GM12878 (cell line): Measurements from ENCODE around the gene STAG1. TPM values are rescaled to one million over a fixed set of nuclear protein-coding genes. Genes with fewer than 3 reads are reported as not detected.

Source experiments
- ATAC-seq: fragments of 200-7000 bp; cut with Tn5 transposase; 3 replicates; pipeline ENCODE4 v1.9.1; 2020; ENCODE audit warnings: mild to moderate bottlenecking, moderate library complexity
- BruUV-seq: library from RNA; stranded (reverse); fragments of 400-500 nt; replicated peaks from 2 replicates; lab custom pipeline; 2021; lab: Mats Ljungman, UMichigan
- CTCF ChIA-PET: fragments of 300-600 bp; sonication (Branson Sonifier 250); formaldehyde crosslinking; extraction: SDS; loops from one replicate; lab custom pipeline; 2021; ENCODE audit warnings: inconsistent platforms; lab: Yijun Ruan, JAX
- POLR2A ChIA-PET: fragments of 350-600 bp; formaldehyde crosslinking; extraction: SDS; loops from one replicate; lab custom pipeline; 2021; ENCODE audit warnings: inconsistent platforms; lab: Charles Lee
- RAD21 ChIA-PET: fragments of 300-600 bp; sonication (Branson Sonifier 250); formaldehyde crosslinking; loops from one replicate; lab custom pipeline; 2023; ENCODE audit warnings: antibody characterized with exemption; ENCODE audit not compliant: unreplicated experiment; lab: Charles Lee
- SMC1A ChIA-PET: fragments of 300-600 bp; sonication (Branson Sonifier 250); formaldehyde crosslinking; loops from one replicate; lab custom pipeline; 2023; ENCODE audit not compliant: unreplicated experiment, uncharacterized antibody; lab: Charles Lee
- DNase-seq: peaks from one replicate; pipeline ENCODE4 v3.0.0-alpha.2; 2011; ENCODE audit warnings: low read depth, low spot score
- FAIRE-seq: peaks from 3 replicates; lab custom pipeline; 2011; peaks lifted over from hg19 to GRCh38; lab: Jason Lieb, UNC
- H2AFZ ChIP-seq: 2 replicates; pipeline ENCODE4 v1.6.0; 2011; ENCODE audit warnings: low read depth, low read length, control low read depth; ENCODE audit not compliant: control insufficient read depth
- H3K27ac ChIP-seq: 2 replicates; pipeline ENCODE4 v1.5.1; 2011; ENCODE audit warnings: control low read depth; ENCODE audit not compliant: control insufficient read depth, insufficient read depth
- H3K27me3 ChIP-seq, 2 experiments: replicated peaks in 1 of 2; 2 replicates each; pipeline versions ENCODE4 v1.6.0 to v1.6.1; 2011; ENCODE audit warnings: low read length in 1 of 2; ENCODE audit not compliant: control insufficient read depth in 2 of 2, insufficient read depth in 2 of 2
- H3K36me3 ChIP-seq, 2 experiments: 2 replicates each; pipeline ENCODE4 v1.5.1; 2011; ENCODE audit warnings: low read length in 1 of 2; ENCODE audit not compliant: control insufficient read depth in 2 of 2, insufficient read depth in 2 of 2
- H3K4me1 ChIP-seq: 2 replicates; pipeline ENCODE4 v1.6.1; 2011; ENCODE audit warnings: mild to moderate bottlenecking, low read length, moderate library complexity, mixed read lengths; ENCODE audit not compliant: control insufficient read depth, insufficient read depth
- H3K4me2 ChIP-seq: 2 replicates; pipeline ENCODE4 v1.6.0; 2011; ENCODE audit warnings: control low read depth; ENCODE audit not compliant: control insufficient read depth, insufficient read depth
- H3K4me3 ChIP-seq: fragments of 200-600 bp; sonication (generic); 2 replicates; pipeline ENCODE4 v1.5.1; 2016
- H3K79me2 ChIP-seq: 2 replicates; pipeline ENCODE4 v1.6.0; 2011; ENCODE audit warnings: low read length; ENCODE audit not compliant: control insufficient read depth, insufficient read depth
- H3K9ac ChIP-seq: 2 replicates; pipeline ENCODE4 v1.8.0; 2011; ENCODE audit warnings: low read length, control low read depth, mixed read lengths; ENCODE audit not compliant: control insufficient read depth, insufficient read depth
- H3K9me3 ChIP-seq: replicated peaks from 3 replicates; pipeline ENCODE4 v1.5.1; 2011; ENCODE audit warnings: mild to moderate bottlenecking, low read length; ENCODE audit not compliant: control insufficient read depth, insufficient read depth
- H4K20me1 ChIP-seq: 2 replicates; pipeline ENCODE4 v1.6.0; 2011; ENCODE audit not compliant: control insufficient read depth, insufficient read depth
- JUNB ChIP-seq: IDR thresholded peaks from 2 replicates; pipeline ENCODE4 v1.6.1; 2016; ENCODE audit warnings: antibody characterized with exemption, mild to moderate bottlenecking
- in situ Hi-C: fragments of 300-500 bp; cut with MboI; formaldehyde crosslinking; loops from 9 replicates; pipeline ENCODE4 v1.14.3; 2018; ENCODE audit warnings: mixed read lengths
- intact Hi-C: fragments of 100-400 bp; cut with micrococcal nuclease; formaldehyde crosslinking; loops from one replicate; pipeline ENCODE4 v1.14.2; 2022; ENCODE audit not compliant: unreplicated experiment
- polyA plus RNA-seq, 11 experiments: library from polyadenylated mRNA; depleted of rRNA in 4 of 11; unstranded in 6 of 11; stranded (reverse) in 5 of 11; fragments of >200 nt; fragmentation: Nextera tagmentation in 4 of 11; fragmentation: Illumina TruSeq in 1 of 11; extraction: Ambion mirVana in 4 of 11; extraction: Trizol in 1 of 11; gene quantifications; 1 replicate in 1 of 11; 2 replicates in 10 of 11; pipeline versions ENCODE4 v1.2.1 to v1.2.3, GENCODE V29; 2011 to 2016; ENCODE audit warnings: inconsistent platforms in 2 of 11, missing spikeins in 2 of 11, low read depth in 1 of 11
- total RNA-seq, 4 experiments: library from RNA; depleted of rRNA in 3 of 4; stranded (reverse); fragments of >200 nt in 3 of 4; fragmentation: Illumina TruSeq in 1 of 4; extraction: Trizol in 1 of 4; gene quantifications; 2 replicates each; pipeline versions ENCODE4 v1.2.1 to v1.2.3, GENCODE V29; 2013 to 2021
- TF ChIP-seq, protein P1 (sequence below): IDR thresholded peaks from 2 replicates; pipeline ENCODE4 v1.6.1; 2012; ENCODE audit warnings: improper control_type of control experiment, low read depth, low read length; ENCODE audit not compliant: insufficient replicate concordance

Gene STAG1
- total and polyA plus RNA-seq, 10 of the 15 experiments (the other 5 are each of a cell fraction or from before 2014, with no cell fraction given), result 4.4 to 30.1 (median 20.2) TPM

DNA sequence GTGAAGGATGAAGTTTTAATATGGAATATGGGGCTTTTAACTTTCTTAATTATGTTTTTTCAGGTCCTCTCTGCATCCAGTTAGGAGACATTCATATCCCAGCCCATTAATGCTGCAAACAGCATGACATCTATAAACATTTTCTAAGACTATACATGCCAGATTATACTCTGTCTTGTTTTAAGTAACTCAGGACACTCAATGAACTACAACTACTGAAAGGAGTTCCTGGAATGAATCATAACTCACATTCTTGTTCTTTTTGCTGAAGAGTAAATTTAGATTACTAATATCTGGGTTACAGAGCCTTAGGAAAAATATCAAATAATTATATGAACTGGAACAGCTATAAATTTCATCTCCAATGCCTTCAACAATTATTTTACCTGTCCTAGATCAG, 167.4 kb downstream of the STAG1 start:
- ATAC-seq, result peak; percentile 23; the same call in 1 of the 3 replicates
- CTCF ChIA-PET, result no interaction called here
- POLR2A ChIA-PET, result no interaction called here
- BruUV-seq, result no TSS peak
- Histone ChIP-seq H4K20me1 (no peaks in the 10 kb centered on the region), H3K27ac (no peak overlapping the region), H2AFZ (no peak overlapping the region), H3K4me1 (no peaks in the 10 kb centered on the region), H3K9me3 (no peaks in the 10 kb centered on the region), H3K4me3 (no peak overlapping the region), H3K36me3 (no peaks in the 10 kb centered on the region; a peak in 2 of 4 replicates), H3K79me2 (no peaks in the 10 kb centered on the region), H3K27me3 (no peaks in the 10 kb centered on the region), H3K9ac (no peak overlapping the region), H3K4me2 (no peak overlapping the region)
- RAD21 ChIA-PET, result no interaction called here
- DNase-seq, result no peak
- in situ Hi-C loops, result no loop called here
- FAIRE-seq, result no peak
- intact Hi-C loops, result no loop called here
- TF ChIP-seq, protein P1, sequence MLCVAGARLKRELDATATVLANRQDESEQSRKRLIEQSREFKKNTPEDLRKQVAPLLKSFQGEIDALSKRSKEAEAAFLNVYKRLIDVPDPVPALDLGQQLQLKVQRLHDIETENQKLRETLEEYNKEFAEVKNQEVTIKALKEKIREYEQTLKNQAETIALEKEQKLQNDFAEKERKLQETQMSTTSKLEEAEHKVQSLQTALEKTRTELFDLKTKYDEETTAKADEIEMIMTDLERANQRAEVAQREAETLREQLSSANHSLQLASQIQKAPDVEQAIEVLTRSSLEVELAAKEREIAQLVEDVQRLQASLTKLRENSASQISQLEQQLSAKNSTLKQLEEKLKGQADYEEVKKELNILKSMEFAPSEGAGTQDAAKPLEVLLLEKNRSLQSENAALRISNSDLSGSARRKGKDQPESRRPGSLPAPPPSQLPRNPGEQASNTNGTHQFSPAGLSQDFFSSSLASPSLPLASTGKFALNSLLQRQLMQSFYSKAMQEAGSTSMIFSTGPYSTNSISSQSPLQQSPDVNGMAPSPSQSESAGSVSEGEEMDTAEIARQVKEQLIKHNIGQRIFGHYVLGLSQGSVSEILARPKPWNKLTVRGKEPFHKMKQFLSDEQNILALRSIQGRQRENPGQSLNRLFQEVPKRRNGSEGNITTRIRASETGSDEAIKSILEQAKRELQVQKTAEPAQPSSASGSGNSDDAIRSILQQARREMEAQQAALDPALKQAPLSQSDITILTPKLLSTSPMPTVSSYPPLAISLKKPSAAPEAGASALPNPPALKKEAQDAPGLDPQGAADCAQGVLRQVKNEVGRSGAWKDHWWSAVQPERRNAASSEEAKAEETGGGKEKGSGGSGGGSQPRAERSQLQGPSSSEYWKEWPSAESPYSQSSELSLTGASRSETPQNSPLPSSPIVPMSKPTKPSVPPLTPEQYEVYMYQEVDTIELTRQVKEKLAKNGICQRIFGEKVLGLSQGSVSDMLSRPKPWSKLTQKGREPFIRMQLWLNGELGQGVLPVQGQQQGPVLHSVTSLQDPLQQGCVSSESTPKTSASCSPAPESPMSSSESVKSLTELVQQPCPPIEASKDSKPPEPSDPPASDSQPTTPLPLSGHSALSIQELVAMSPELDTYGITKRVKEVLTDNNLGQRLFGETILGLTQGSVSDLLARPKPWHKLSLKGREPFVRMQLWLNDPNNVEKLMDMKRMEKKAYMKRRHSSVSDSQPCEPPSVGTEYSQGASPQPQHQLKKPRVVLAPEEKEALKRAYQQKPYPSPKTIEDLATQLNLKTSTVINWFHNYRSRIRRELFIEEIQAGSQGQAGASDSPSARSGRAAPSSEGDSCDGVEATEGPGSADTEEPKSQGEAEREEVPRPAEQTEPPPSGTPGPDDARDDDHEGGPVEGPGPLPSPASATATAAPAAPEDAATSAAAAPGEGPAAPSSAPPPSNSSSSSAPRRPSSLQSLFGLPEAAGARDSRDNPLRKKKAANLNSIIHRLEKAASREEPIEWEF, result no peak
- peak; percentile 39; the same call in 1 of the 2 replicates for TF ChIP-seq JUNB
- SMC1A ChIA-PET, result interaction anchor here (1.5 kb wide), 1 partner anchor 13 kb away, joined by 4 read pairs; no protein-coding TSS in a partner anchor
